Measurements from ENCODE around the gene RPS15.

RPS15 gene

DNA sequence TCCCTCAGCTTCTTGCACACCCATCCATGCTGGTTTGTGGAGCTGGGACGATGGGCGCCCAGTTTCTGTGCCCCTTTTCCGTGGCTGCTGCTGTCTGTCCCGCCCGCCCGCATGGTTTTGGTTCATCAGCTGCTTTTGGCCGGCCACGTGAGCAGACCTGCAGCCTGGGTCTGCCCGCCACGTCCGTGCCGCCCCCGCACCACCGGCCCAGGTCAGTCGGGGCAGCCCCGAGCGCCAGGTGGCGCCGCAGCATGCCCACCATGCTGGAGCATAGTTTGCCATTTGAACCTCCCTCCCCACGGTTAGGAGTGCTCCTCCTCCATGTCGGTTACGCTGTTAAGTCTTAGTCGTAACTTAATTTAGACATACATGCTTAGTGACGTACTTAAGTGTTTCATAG is 15.3 kb upstream of the RPS15 start:
- no peak for DNase-seq (ENCODE audit: extremely low spot score)
- POLR2A ChIA-PET, result no interaction called here
- TF ChIP-seq LEF1 (IDR thresholded peaks at IDR 0.05; ENCODE audit: borderline replicate concordance), result no peak
- no peak for TF ChIP-seq HDGF (IDR thresholded peaks at IDR 0.05; ENCODE audit: borderline replicate concordance)
- no peak for TF ChIP-seq BHLHE40 (IDR thresholded peaks at IDR 0.05; ENCODE audit: borderline replicate concordance)
- no peak for TF ChIP-seq FOXM1 (IDR thresholded peaks at IDR 0.05; ENCODE audit: borderline replicate concordance)
- TF ChIP-seq ARNT (IDR thresholded peaks at IDR 0.05), result no peak
- no peak for TF ChIP-seq PKNOX1 (IDR thresholded peaks at IDR 0.05)
- no peak for TF ChIP-seq TARDBP (IDR thresholded peaks at IDR 0.05)
- no peak for TF ChIP-seq FOXA1 (IDR thresholded peaks at IDR 0.05)
- no peak for TF ChIP-seq ELF4 (IDR thresholded peaks at IDR 0.05)
- TF ChIP-seq SUZ12 (IDR thresholded peaks at IDR 0.05), result no peak
- no peak for TF ChIP-seq ZNF384 (IDR thresholded peaks at IDR 0.05)
- TF ChIP-seq FOXK2 (IDR thresholded peaks at IDR 0.05), result no peak
- TF ChIP-seq L3MBTL2 (conservative IDR thresholded peaks at IDR 0.05), result no peak
- TF ChIP-seq NFRKB (IDR thresholded peaks at IDR 0.05), result no peak
- TF ChIP-seq SP1 (IDR thresholded peaks at IDR 0.05), result no peak
- no peak for TF ChIP-seq CTBP1 (IDR thresholded peaks at IDR 0.05; ENCODE audit: borderline replicate concordance)
- CTCF ChIA-PET, result interaction anchor here (1.0 kb wide), 1 partner anchor 31 kb away, joined by 3 read pairs; no protein-coding TSS in a partner anchor

DNA sequence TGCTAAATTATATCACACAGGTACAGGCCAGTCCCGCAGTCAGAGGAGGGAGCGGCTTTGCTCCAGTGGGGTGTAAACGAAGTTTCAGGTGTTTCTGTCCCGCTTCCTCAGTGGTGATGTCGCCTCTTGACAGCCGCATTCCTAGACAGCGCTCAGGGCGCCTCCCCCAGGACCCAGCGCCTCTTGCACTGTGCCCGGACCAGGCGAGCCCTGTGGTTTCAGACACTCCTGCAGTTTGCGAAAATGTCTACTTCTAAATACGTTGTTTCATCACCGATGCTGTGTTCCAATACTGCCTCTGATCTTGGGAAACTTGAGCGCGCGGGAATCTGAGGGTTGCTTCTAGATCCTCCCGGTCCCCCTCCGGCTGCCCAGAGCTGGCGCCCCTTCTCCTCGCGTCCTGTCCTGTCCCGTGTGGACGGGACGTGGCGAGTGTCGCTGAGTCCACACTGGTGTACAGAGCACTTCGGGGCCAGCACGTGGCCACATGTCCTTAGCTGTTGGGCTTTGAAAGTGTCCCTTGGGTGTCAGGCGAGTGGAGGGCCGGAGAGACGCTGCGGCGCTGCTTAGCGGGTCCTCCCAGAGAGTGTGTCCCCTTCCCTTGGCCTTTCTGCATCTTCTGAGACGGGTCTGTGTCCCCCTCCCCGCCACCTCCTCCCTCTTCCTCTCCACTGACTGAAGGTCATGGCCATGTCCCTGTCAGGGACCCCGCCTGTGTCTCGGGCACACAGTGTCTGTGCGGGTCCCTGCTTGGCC is 14.6 kb upstream of the RPS15 start:
- TF ChIP-seq ELF4 (IDR thresholded peaks at IDR 0.05) (no peak), TARDBP (IDR thresholded peaks at IDR 0.05) (no peak), FOXM1 (IDR thresholded peaks at IDR 0.05; ENCODE audit: borderline replicate concordance) (no peak), FOXK2 (IDR thresholded peaks at IDR 0.05) (no peak), L3MBTL2 (conservative IDR thresholded peaks at IDR 0.05) (no peak), NFRKB (IDR thresholded peaks at IDR 0.05) (no peak), ZNF384 (IDR thresholded peaks at IDR 0.05) (no peak), CTBP1 (IDR thresholded peaks at IDR 0.05; ENCODE audit: borderline replicate concordance) (no peak), FOXA1 (IDR thresholded peaks at IDR 0.05) (no peak), BHLHE40 (IDR thresholded peaks at IDR 0.05; ENCODE audit: borderline replicate concordance) (no peak), ARNT (IDR thresholded peaks at IDR 0.05) (no peak), PKNOX1 (IDR thresholded peaks at IDR 0.05) (no peak), SP1 (IDR thresholded peaks at IDR 0.05) (no peak), LEF1 (IDR thresholded peaks at IDR 0.05; ENCODE audit: borderline replicate concordance) (no peak), SUZ12 (IDR thresholded peaks at IDR 0.05) (no peak)
- POLR2A ChIA-PET, result no interaction called here
- CTCF ChIA-PET, result interaction anchor here (1.0 kb wide), 1 partner anchor 30 kb away, joined by 3 read pairs; no protein-coding TSS in a partner anchor
- DNase-seq (ENCODE audit: extremely low spot score), result no peak

- ChIA-PET CTCF (no interaction called here), POLR2A (no interaction called here)
- DNase-seq (ENCODE audit: extremely low spot score), result no peak
- TF ChIP-seq ZNF384 (IDR thresholded peaks at IDR 0.05) (no peak), HDGF (IDR thresholded peaks at IDR 0.05; ENCODE audit: borderline replicate concordance) (no peak), ELF4 (IDR thresholded peaks at IDR 0.05) (no peak), LEF1 (IDR thresholded peaks at IDR 0.05; ENCODE audit: borderline replicate concordance) (no peak), BHLHE40 (IDR thresholded peaks at IDR 0.05; ENCODE audit: borderline replicate concordance) (no peak), FOXK2 (IDR thresholded peaks at IDR 0.05) (no peak), FOXM1 (IDR thresholded peaks at IDR 0.05; ENCODE audit: borderline replicate concordance) (no peak), ARNT (IDR thresholded peaks at IDR 0.05) (no peak), SP1 (IDR thresholded peaks at IDR 0.05) (no peak), SUZ12 (IDR thresholded peaks at IDR 0.05) (no peak), NFRKB (IDR thresholded peaks at IDR 0.05) (no peak), L3MBTL2 (conservative IDR thresholded peaks at IDR 0.05) (no peak), PKNOX1 (IDR thresholded peaks at IDR 0.05) (no peak), CTBP1 (IDR thresholded peaks at IDR 0.05; ENCODE audit: borderline replicate concordance) (no peak), TARDBP (IDR thresholded peaks at IDR 0.05) (no peak), FOXA1 (IDR thresholded peaks at IDR 0.05) (no peak)
Observed at GRCh38 chr19:1424192-1424955, 13.8 kb upstream of the RPS15 start.

GRCh38 chr19:1425102-1425837 is 12.9 kb upstream of the RPS15 start:
- TF ChIP-seq HDGF (IDR thresholded peaks at IDR 0.05; ENCODE audit: borderline replicate concordance) (no peak), NFRKB (IDR thresholded peaks at IDR 0.05) (no peak), FOXM1 (IDR thresholded peaks at IDR 0.05; ENCODE audit: borderline replicate concordance) (no peak), BHLHE40 (IDR thresholded peaks at IDR 0.05; ENCODE audit: borderline replicate concordance) (no peak), FOXA1 (IDR thresholded peaks at IDR 0.05) (no peak), L3MBTL2 (conservative IDR thresholded peaks at IDR 0.05) (no peak), PKNOX1 (IDR thresholded peaks at IDR 0.05) (no peak), SUZ12 (IDR thresholded peaks at IDR 0.05) (no peak), SP1 (IDR thresholded peaks at IDR 0.05) (no peak), FOXK2 (IDR thresholded peaks at IDR 0.05) (no peak), TARDBP (IDR thresholded peaks at IDR 0.05) (no peak), CTBP1 (IDR thresholded peaks at IDR 0.05; ENCODE audit: borderline replicate concordance) (no peak), ARNT (IDR thresholded peaks at IDR 0.05) (no peak), LEF1 (IDR thresholded peaks at IDR 0.05; ENCODE audit: borderline replicate concordance) (no peak), ZNF384 (IDR thresholded peaks at IDR 0.05) (no peak)
- ChIA-PET POLR2A (no interaction called here), CTCF (no interaction called here)
- DNase-seq (ENCODE audit: extremely low spot score), result no peak

Measured in HEK293T (cell line).